CD1c-positive myeloid dendritic cell (primary cell): ENCODE data around the gene CSMD2.

Experiments used
- DNase-seq: peaks from one replicate; pipeline ENCODE4 v3.0.0-alpha.2; 2016; ENCODE audit errors: extremely low spot score

The CSMD2 gene

DNA sequence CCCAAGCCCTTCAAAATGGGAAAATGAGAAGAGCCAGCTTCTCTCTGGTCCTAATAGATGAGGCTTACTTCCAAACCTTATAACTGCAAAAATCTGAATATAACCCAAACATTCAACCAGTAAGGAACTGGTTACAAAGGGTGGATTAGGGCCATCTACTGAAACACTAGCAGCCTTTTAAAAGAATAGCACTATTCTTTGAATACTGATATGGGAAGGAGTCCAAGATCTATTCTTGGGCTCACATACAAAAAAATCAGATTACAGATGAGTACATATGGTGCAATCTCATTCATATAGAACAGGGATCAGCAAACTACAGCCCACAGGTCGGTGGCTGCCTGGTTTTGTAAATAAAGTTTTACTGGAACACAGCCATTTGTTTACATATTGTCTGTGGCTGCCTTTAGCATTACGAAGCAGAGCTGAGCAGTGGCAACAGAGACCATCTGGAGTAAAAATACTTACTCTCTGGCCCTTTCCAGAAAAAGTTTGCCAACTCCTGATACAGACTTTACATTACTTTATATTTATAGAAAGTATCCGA, 524.8 kb downstream of the CSMD2 start:
- no peak for DNase-seq

GRCh38 chr1:33637846-33638440, 527.1 kb downstream of the CSMD2 start:
- no peak for DNase-seq

DNA sequence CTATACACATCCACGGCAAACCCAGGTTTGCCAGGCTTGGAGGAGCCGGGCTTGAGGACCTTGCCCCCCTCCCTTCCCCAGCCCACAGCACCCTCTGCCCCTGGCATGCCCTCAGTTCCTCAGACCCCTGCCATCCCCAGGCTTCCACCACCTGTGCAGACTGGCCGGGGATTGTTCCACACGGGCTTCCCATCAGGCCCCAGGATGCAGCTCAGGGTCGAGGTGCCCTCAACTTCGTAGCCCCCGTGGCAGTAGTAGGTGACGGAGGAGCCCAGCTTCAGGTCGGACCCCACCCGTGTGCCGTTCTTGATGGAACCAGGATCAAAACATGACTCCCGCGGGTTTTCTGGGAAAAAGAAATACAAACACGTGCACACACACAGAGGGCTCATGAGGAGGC, 528.8 kb downstream of the CSMD2 start:
- no peak for DNase-seq

- no peak for DNase-seq
Measured at GRCh38 chr1:33635336-33636012, 529.6 kb downstream of the CSMD2 start.

DNA sequence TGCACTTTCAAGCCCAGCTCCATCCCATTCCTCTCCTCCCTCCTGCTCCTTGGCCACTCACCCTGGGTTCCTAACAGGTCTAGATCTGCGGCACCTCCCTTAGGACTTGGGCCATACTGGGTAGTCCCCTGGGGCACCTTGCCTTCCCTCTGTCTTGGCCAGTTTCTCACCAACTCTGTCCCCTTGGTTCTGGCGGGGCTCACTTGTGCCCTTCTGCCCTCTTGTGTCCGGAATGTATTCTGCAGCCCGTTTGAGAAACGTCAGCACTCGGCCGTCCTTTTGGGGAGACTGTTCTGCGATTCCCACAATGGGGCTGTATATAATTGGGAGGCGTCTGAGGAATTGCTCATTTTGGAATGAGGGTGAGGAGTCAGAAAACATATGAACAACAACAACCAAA, 530.2 kb downstream of the CSMD2 start:
- peak; percentile 36 for DNase-seq

- DNase-seq, result no peak
Measured at GRCh38 chr1:33634143-33634542, 530.9 kb downstream of the CSMD2 start.

DNA sequence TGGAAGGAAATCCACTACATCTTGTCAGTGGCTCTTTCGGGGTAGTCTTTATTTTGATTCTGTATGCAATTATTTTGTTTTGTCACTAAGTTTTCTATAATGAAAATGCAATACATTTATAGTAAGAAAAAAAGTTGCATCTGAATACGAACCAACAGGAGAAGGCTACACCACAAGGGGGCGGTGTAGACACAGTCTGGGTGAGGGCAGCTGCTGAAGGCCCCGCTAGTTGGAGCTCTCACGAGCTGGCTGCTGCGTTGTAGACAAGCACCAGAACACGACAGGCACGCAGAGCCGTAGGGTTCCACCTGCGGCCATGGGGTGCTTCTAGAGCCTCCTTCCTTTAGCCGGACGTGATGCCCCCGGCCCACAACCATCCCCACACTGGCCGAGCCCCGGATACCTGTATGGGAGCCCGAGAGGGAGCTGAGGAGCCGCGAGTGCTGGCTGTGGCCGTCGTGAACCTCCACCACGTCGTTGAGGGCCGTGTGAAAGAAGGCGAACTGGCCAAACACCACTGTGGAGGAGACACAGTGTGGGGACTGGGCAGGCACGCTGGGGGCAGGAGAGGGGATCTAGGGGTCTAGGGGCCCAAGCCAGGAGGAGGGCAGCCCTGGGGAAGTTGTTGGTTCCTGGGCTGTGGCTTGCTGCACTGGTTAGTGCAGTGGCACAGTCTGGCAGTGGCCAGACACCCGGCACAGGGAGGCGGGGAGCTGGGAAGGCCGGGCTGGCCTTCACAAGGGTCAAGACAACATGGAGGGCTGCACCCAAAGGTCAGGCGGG, 531.8 kb downstream of the CSMD2 start:
- DNase-seq, result peak; percentile 87

DNA sequence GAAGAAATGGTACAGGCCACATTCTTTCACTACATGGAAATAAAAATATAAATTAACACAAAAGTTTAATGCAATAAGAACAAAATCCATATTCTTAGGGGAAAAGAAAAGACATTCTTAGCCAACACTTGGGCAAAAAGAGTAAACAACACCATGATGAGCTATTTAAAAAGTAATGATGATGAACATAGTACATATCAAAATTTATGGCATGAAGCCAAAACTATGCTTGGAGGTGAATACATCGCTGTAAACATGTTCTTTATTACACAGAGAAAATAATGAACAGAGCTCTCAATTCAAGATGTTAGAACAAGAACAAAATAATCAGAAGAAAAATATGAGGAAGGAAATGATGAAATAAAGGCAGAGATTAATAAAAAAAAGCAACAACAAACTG, 534.3 kb downstream of the CSMD2 start:
- no peak for DNase-seq

DNA sequence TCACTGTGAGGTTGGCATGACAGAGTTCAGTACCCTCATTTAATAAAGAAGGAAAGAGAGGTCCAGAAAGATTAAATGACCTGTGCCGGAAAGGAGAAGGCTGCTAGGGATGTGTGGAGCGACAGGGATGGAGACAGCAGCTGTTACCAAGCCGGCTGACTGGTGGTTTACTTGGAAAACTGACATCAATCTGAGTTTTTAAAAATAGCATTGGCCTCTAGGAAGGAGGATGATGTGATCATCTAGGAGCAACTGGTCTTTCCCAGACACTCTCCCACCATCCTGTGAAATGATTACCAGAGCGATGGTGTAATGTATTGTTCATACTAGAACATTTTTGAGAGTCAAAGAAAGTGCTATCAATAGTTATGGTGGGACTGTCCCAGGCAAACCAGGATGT, 538.2 kb downstream of the CSMD2 start:
- DNase-seq, result no peak

DNA sequence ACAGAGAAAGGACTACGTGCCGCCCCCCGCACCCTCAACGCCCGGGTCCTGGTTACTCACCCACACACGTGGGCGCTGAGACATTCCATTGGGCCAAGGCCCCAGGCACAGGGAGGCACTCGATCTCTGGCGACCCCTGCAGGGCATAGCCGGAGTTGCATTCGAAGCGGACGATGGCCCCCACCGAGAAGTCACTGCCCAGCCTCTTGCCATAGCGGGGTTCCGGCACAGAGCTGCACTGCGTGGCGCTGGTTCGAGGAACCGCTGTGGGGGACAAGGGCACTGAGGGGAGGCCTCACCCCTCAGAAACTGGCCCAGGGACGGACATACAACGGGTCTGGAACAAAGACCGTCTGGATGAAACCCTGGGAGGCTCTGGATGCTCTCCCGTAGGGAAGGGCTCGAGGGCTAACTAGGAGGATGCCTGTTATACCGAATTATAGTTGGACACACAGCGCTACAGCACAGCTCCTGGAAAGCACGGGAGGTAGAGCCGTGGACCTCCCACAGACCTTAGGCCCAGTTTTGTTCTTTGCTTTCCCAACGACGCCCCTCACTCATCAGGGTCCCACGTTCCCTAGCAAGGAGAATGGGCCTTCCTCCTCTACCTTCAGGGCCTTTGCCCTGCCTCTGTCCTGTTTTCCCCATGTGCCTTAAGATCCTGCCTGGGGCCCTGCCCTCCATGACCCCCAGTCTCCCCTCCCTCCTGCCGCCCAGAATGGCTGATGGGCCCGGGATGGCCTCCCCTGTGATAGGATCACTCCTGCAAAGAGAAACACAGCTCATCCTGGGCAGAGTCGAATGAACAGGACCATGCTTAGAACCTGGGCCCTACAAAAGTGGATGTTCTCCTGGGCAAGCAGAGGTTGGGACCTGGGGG, 539.8 kb downstream of the CSMD2 start:
- no peak for DNase-seq

DNA sequence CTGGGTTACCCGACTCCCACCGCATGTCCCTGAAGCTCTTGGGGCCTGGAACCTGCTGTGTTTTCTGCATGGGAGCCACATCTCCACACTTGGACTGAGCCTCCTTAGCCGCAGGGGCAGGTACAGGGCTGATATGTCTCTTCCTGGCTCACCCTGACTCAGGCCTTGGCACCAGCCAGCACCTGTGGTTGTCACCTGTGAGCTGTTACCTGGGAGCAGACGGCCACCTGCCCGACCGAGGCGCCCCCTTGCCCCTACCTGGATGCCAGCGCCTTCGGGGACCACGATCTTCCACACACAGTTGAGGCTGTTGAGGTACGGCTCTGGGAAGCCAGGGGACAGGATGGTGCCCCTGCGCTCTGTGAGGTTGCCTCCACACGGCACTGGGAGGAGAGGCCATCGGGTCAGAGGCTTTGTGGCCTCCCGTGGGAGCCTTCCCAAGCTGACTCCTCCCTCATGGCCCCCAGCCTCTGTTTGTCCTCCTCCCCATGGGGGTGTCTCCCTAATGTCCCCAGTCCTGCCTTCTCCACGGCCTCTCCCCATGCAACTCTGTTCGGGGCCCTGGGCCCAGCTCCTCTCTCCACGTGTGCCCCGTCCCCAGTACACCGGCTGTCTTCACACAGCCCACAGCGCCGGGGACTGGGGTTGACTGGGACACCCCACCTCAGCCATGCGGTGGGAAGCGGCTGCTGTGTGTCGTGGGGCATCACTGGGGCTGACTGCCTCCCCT, 540.6 kb downstream of the CSMD2 start:
- no peak for DNase-seq

GRCh38 chr1:33623811-33624210, 541.2 kb downstream of the CSMD2 start:
- no peak for DNase-seq

GRCh38 chr1:33622757-33623156, 542.3 kb downstream of the CSMD2 start:
- DNase-seq, result no peak

DNA sequence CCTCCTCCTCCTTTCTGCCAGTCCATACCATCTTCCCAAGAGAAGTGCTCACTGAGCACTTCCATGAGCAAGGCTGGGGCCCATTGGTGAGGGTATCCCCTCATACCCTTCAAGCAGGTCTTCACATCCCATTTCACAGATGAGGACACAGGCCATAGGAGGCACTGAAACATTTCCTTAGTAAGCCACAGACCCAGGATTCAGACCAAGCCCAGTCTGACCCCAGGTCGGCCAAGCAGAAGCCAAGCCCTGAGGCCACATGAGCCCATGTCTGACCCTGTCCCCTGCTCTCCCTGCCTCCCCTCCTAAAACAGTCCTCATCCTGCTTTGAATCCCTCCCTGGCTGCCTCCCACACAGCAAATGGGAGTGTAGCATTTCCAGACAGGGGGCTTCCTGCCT, 546.4 kb downstream of the CSMD2 start:
- no peak for DNase-seq

DNA sequence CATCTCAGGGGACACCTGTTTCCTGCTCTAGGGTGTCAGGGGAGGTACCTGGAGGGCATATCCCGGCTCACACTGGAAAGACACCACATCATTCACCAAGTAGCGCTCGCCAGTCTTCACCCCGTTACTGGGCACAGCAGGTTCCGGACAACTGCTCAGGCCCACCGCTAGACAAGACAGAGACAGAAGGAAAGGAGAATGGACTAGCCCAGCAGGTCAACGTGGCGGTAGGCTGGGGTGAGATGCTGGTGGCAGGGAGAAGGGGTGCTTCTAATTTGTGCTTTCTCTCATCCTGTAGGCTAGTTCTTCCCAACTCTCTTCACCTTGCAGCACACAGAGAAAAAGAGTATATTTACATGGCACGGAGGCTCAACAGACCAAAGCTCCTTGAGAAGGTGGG, 547.6 kb downstream of the CSMD2 start:
- DNase-seq, result no peak

DNA sequence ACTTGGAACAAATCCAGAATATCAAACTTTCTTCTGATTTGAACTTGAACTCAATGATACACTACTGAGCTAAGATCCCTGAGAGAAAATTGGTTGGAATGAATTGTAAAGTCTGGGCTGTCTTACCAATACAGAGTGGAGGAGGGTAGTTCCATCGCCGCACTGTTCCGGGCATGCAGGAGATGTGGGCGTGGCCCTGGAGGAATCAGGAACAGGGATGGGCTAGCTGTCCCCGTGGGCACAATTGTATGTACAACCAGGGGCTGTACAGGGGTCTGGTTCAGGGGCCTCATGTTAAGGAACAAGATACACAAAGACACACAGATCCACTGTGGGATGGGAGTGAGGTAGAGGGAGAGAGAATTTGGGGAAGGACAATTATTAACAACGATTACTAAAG, 548.2 kb downstream of the CSMD2 start:
- no peak for DNase-seq

GRCh38 chr1:33615546-33615945, 549.5 kb downstream of the CSMD2 start:
- DNase-seq, result no peak

DNA sequence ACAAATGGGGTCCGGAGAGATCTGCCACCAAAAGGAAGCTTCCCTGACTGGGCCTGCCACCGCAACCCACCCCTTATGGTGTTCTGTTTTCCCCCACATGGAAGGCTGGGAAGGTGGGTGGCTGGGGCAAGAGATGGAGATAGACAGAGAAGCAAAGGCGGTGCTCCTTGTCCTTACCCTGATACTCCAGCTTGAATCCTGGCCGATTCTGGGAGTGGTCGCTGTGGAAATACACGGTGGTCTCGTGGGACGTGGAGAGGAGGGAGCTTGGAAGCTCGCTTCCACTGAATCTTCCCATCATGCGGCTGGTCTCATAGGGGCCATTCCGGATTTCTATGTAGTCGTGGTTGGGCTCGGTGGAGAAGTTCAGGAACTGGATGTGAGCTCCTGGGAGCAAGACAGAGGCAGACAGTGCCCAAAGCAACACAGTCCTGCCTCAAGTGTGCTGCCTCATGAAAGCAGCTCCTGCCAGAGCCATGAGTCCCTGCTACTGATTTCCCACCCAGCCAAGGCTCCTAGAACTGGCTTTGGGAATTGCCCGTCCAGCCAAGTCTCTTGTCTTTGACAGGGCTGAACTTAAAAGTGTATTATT, 554.1 kb downstream of the CSMD2 start:
- no peak for DNase-seq

DNA sequence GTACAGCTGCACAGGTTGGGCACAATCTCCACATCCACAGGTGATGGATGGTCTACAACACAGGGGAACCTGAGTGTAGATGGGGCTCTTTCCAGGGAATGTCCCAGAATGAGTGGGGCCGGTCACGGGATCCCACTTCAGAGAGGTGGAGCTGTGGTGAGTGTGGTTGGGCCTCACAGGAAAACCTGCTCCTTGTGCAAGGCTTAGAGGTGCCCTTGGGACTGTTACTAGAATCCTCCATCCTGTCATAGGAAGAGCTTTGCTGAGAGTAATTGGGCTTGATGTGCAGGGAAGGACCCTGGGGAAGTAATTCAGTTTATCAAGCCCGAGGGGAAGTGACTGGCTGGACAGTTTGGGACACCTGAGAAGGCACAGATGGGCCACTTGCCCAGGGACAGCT, 554.6 kb downstream of the CSMD2 start:
- no peak for DNase-seq

DNA sequence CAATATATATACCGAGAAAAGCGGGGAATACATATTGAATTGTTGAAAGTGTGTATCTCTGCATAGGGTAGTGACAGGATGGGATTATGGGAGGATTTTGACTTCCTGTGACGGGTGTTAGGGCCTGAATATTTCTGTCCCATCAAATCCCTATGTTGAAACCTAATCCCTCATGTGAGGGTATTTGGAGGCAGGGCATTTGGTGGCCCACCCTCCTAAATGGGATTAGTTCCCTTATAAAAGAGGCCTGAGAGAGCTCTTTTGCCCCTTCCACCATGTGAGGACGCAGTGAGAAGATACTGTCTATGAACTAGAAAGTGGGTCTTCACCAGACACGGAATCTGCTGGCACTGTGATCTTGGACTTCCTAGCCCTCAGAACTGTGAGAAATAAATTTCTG, 555.3 kb downstream of the CSMD2 start:
- DNase-seq, result no peak
